KG1 (cell line): ENCODE data around the gene ZNF385A.

Source experiments
- DNase-seq: peaks from one replicate; lab custom pipeline; 2025; lab: John Stamatoyannopoulos, UW

Gene ZNF385A

GRCh38 chr12:54392485-54393206 is 8.1 kb upstream of the ZNF385A start:
- DNase-seq = no peak

DNA sequence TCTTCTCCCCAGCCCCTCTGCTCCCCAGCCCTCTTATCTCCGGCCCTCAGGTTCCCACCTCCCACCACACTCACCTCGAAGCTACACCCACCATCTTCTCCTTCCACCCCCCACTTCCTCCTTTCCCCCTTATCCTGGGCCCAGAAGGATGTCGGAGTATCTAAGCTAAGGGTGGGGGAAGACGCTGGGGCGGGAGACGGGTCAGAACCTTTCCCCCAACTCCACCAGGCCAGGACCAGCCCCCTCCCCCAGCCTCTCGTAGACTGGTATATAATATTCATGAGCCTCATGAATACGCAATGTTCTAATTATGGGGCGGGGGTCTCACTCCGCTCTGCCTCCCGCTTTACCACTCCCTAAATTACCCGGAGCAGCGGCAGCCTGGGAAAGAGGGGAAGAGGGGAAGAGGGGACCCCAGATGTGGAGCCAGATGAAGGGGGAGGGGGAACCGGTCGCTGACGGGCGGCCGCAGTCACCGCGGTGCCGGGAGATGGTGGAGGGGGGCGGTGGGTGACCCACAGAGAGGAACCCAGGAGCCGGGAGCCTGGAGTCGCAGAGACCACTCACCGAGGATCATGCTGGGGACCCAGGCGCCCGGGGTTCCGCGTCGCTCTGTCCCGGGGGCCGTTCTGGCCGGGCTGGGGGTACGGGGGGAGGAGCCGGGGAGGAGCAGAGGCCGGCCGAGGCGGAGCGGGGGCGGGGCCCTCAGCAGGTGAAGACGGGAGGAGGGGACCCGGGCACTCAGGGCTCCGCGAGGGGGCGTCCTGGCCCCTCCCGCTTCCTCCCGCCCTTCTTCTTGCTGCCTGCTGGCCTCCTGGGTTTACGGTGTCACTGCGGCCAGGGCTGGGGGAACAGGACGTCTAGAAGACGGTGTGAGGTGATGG is 6.4 kb upstream of the ZNF385A start:
- DNase-seq = no peak

GRCh38 chr12:54390176-54390667 is 5.7 kb upstream of the ZNF385A start:
- DNase-seq = no peak

DNA sequence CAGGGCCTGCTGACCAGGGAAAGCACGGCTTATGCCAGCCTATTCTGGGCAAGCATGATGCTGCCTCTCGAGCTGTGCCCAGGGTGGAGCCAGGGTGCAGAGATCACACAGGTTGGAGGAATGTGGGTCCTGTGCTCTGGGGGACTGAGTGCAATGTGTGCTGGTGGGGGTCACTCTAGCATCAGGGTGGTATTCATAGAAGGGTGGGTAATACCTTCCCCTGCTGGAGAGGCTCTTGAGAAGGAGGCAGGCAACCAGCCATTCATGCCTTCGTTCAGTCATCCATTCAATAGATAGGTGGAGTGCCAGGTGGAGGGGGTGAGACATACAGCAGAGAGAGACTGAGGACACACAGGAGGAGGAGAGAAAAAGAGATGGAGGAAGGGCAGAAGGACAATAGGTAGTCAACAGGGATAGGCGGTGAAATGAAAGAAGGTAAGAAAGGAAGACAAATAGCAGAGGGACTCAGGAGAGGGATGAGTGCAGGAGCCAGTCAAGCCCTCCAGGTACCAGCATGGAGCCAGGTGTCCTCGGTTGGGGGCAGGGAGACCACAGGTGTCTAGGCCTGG is 5.2 kb upstream of the ZNF385A start:
- no peak for DNase-seq

DNA sequence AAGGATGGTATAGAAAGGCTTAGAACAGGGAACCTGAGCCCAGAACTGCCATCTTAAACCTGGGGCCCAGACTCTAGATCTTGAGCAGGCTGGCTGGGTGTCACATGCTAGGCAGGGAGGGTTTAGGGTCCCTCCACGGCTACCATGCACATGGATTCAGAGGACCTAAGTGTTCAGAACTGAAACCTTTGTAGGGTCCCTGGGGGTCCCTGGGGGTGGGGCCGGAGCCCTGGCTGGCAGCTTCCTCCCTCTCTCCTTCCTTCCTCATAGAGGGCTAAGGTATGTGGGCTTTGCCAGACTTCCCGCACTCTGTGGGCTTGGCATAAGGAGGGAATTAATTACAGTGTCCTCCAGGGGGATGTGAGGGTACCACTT is 4.6 kb upstream of the ZNF385A start:
- DNase-seq = no peak

- no peak for DNase-seq
Observed at GRCh38 chr12:54388237-54389133, 4.0 kb upstream of the ZNF385A start.

GRCh38 chr12:54387114-54387467 is 2.6 kb upstream of the ZNF385A start:
- no peak for DNase-seq

- DNase-seq = no peak
Observed at GRCh38 chr12:54386403-54387113, 2.0 kb upstream of the ZNF385A start.

- no peak for DNase-seq
Observed at GRCh38 chr12:54385251-54385914, 850 bp upstream of the ZNF385A start.

DNA sequence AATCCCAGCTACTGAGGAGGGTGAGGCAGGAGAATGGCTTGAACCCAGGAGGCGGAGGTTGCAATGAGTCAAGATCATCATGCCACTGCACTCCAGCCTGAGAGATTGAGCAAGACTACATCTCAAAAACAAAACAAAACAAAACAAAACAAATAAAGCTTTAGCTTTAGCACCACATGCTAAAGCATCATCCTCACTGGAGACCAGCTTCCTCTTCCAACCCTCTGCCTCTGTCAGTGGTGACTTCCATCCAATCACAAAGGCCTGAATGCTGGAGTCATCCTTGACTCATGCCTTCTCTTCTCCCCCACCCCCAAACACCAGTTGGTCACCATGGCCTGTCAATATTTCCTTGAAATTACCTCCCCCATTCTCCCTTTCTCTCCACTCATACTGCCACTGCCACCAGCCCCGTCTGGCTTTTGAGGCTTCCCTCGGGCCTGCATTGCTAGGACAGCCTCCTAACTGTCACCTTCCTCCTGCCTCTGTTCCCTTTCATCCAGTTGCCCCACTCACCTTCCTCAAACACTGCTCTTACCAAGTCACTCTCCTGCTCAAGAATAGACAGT is 1.4 kb downstream of the ZNF385A start:
- DNase-seq = no peak

- DNase-seq = no peak
Observed at GRCh38 chr12:54381136-54381535, 3.4 kb downstream of the ZNF385A start.

DNA sequence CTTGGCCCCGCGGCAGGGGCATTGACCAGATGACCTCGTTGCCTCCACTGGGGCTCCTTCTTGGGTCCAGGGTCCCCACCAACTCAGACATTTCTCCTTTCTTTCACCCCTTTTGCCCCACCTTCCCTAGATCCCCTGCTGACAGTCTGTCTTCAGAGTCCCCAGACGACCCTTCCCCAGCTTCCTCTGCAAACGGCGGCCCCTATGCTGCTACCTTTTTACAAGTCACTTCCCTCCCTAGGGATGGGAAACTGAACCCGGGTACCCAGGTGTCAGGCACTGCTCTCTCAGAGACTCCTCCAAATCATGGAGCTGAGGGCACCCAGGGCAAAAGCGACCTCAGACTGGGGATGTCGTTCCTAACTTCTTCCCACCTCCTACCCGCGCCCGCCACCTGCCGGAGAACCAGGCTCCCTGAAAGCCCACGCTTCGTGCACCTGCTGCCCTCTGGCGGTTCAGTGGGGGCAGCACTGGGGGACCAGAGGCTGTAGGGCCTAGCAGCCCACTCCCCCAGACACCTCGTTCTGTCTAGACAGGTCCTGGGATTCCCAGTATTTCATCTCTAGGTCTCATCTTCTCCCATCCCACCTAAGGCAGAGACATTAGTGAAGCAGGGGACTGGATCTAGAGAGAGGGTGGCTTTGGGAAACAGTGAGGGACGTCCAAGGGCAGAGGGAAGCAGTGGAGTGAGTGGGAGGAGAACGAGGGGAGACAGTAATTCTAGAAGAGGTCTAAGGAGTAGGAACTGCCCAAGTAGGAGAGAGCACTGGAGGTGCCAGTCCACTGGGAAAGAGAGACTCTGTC is 4.9 kb downstream of the ZNF385A start:
- DNase-seq = no peak

DNA sequence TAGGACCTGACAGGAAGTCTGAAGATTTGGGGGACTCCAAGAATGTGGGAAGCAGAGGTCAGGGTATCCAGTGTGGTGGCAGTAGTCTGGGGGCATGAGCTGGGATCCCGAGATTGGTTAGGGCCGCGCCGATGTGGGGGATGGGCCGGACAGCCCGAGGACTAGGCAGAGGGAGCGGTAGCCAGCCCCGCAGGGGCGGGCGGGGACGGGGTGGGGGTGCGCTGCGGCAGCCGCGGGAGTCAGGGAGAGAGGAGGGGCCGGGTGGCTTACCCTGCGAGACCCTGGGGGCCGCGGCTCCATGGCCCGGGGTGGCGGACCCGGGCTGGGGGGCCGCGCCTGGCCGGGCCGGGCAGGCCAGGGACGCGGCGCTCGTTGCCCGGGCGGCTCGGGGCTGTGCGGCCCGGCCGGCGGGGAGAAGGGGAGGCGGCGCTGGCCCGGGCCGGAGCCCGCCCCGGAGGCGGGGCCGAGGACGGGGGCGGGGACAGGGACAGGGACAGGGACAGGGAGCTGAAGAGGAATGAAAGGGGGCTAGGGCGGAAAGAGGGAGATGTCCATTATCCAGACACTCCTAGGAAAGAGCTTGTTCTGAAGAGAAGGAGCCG is 5.6 kb downstream of the ZNF385A start:
- DNase-seq = no peak

GRCh38 chr12:54377797-54378515 is 6.6 kb downstream of the ZNF385A start:
- no peak for DNase-seq

GRCh38 chr12:54377007-54377406 is 7.5 kb downstream of the ZNF385A start:
- DNase-seq = no peak

- DNase-seq = no peak
Observed at GRCh38 chr12:54376596-54376995, 7.9 kb downstream of the ZNF385A start.

DNA sequence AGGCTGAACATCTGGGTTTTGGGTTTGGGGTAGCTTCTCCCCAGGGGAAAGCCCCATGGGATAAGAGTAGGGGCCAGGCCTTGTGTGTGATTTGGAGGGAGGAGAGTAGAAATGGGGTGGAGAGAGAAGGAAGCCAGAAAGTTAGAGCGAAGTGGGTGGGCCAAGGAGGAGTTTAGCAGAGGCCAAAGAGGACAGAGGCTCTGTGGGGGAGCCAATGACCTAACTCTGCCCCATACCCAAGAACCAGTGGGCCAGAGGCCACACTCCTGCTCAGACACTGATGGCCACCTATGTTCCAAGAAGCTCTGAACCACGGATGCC is 9.3 kb downstream of the ZNF385A start:
- DNase-seq = no peak

DNA sequence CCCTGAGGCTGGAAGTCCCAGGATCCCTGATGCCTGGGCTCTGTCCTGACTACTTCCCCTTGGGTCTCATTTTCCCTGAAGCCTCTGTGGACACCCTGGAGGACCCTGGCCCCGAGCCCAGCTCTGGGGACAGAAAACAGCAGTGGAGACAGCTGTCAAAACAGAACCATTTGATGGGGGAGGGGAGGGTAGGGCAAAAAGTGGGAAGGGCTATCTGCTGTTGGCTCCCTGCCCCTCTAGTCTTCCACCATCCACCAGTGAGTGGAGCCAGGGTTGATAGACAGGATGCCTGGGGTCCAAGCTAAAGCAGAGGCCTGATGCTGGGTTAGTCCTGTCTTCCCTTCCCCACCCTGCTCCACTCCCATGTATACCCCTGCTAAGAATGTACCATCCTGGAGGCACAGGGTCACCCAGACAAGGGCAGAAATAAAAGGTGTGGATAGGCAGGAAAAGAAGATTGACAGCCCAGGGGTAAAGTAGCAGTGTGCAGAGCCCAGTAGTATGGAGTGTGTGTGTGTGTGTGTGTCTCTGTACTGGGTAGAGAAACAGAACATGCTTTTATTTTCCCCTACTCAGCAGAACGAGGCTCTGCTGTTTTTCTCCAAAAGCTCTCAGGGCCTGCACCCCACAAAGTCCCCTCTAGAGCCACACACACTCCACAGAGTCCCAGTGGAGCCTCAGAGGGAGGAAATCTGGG is 9.8 kb downstream of the ZNF385A start:
- DNase-seq = no peak
